ENCODE data around the gene CHD2.

- TF ChIP-seq EZH2 (IDR thresholded peaks at IDR 0.05; ENCODE audit: insufficient read depth, poor library complexity, severe bottlenecking), result no peak
- TF ChIP-seq EZH2phosphoT487 (IDR thresholded peaks at IDR 0.05; ENCODE audit: insufficient read depth, low read depth), result no peak
Measured at GRCh38 chr15:93044301-93045190, 144.4 kb downstream of the CHD2 start.

Measured in GM23248 (cell line).